NCI-H2196 treated with DMSO at 0.1 percent for 48 hours (cell line): ENCODE results near the gene MAML2.
A peak's percentile ranks its signal among the peaks of the same experiment; 100 is the strongest.

Source experiments
- DNase-seq: peaks from one replicate; lab custom pipeline; 2025; ENCODE audit not compliant: unreplicated experiment; lab: John Stamatoyannopoulos, UW

Gene MAML2

GRCh38 chr11:96318850-96319249 lies 24.1 kb downstream of the MAML2 start:
- DNase-seq, result no peak

DNA sequence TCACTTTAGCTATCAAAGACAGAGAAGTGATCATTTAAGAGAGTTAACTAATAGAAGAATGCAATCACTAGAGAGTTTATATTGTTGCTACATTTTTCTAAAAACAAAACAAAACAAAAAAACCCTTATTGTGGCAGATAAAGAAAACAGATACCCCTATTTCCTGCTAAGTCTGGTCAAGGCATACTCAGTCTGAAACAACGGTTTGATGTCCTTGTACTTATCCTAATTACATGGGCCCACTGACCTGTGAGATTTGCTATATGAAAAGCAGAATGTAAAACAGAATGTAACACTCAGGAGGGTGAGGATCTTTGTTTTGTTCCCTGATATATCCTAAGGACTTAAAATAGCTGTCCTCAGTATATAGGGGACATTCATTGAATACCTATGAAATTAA lies 24.6 kb downstream of the MAML2 start:
- DNase-seq, result no peak

- no peak for DNase-seq
These were observed 25.0 kb downstream of the MAML2 start for GRCh38 chr11:96317985-96318384.

DNA sequence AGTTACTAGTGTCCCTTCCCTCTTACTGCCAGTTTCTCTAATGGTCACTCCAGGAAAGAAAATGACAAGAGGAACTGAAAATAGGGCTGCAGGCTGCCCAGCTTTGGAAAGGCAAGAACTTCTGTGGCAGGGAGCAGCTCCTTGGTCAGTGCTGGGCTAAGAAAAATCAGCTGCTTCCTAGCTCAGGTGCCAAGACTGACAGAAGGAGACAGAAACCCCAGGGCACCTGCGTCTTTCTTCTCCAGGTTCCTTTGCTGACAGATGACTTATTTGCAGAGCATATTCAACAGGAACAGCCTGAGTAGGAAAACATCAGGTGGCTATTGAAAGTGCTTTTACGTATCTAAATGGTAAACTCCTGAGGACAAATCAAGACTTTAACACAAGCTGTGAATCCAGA lies 25.4 kb downstream of the MAML2 start:
- DNase-seq, result no peak

GRCh38 chr11:96316869-96317268 lies 26.1 kb downstream of the MAML2 start:
- DNase-seq, result no peak

- DNase-seq, result no peak
These were observed 27.5 kb downstream of the MAML2 start for GRCh38 chr11:96315476-96315875.

GRCh38 chr11:96314326-96315020 lies 28.5 kb downstream of the MAML2 start:
- no peak for DNase-seq

- no peak for DNase-seq
These were observed 29.8 kb downstream of the MAML2 start for GRCh38 chr11:96313163-96313562.

- peak; percentile 23 for DNase-seq
These were observed 31.9 kb downstream of the MAML2 start for GRCh38 chr11:96311120-96311568.

- DNase-seq, result no peak
These were observed 32.8 kb downstream of the MAML2 start for GRCh38 chr11:96310236-96310635.

- DNase-seq, result no peak
These were observed 33.4 kb downstream of the MAML2 start for GRCh38 chr11:96309643-96310017.

GRCh38 chr11:96309016-96309642 lies 33.9 kb downstream of the MAML2 start:
- no peak for DNase-seq

GRCh38 chr11:96307776-96308140 lies 35.2 kb downstream of the MAML2 start:
- no peak for DNase-seq

DNA sequence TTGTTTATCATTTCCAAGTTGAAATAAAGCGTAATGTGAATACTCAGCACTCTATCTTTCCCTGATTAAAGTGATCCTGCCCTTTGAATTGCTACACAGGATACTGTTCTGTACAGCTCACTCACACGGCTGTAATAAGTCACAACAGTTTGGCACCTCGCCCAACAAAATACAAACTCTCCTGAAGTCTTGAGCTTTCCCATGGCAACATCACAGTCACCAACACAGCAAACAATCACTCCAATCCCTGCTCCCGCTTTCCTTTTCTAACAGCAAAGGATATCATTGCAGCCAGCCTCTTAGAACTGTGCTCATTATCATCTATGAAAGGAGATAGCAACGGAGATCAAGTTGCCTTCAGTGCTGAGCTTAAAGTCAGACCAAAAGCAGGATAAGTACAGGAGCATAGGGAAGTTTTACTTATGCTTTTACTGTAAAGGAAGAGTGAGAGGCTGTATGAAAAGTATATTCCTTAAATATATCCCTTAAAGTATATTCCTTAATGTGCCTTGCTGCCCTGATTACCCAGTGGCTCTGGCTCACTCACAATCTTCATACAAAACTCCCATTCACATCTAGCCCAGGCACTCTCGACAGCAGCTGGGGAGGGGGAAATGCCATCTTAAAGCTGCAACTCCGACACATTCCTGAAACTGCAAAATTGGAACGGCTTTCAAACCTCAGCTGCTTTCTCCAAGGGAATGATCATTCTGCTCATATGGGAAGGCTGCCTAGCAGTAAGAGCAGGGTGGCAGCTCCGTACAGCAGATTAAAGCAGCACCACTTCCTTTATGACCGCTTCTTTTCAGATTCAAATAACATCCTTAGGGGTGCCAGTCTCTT lies 35.8 kb downstream of the MAML2 start:
- peak; percentile 57 for DNase-seq

DNA sequence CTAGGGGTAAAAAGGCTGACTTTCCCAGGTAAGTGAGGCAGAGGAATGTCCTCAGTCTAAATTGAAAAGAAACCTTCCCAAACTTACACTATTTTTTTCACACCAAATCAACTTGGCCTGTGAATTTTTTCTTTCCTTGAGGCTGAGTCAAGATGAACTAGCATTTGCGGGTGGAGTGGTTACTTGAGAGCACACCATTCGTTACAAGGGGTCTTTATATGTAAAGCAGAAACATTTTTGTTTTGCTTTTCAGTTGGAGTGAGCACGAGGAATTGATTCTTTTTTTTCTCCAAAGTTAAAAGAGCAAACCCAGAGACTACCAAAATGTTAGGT lies 36.4 kb downstream of the MAML2 start:
- no peak for DNase-seq

GRCh38 chr11:96306071-96306470 lies 36.9 kb downstream of the MAML2 start:
- no peak for DNase-seq

DNA sequence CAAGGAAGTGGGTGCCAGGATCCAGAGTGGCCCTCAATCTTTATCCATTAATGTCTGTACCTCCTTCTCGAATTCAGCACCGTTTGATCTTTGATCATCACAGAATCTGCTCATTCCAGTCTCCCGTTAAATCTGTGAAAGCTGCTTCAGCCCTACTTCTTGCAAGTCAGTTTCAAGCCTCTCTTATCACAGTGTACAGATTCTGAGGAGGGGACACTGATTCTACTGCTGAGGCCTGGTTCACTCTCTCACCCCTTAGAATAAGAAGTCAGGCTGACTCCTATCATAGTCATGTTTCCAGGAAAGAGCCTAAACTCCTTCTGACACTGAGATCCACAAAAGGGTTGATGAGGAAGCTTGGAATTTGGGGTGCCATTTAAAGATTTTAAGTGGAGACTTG lies 39.0 kb downstream of the MAML2 start:
- no peak for DNase-seq

DNA sequence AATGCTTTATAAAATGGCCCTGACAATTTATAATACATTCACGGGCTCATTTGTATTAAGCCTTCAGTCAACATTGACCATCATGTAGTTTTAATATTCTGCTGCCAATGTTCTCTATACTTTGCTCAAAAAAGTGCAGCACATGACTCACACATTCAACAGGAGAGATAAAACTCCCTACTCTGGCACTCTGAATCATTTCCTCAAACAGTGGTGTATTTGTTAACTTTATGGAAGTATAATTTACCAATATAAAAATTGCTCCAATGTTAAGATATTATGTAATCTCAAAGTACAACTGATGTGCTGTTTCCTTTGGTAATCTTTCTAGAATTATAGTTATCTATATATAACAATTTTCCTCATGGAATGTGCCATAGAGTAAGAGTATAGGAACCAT lies 39.9 kb downstream of the MAML2 start:
- DNase-seq, result no peak

- DNase-seq, result no peak
These were observed 41.2 kb downstream of the MAML2 start for GRCh38 chr11:96301818-96302217.

GRCh38 chr11:96299155-96299888 lies 43.7 kb downstream of the MAML2 start:
- no peak for DNase-seq

DNA sequence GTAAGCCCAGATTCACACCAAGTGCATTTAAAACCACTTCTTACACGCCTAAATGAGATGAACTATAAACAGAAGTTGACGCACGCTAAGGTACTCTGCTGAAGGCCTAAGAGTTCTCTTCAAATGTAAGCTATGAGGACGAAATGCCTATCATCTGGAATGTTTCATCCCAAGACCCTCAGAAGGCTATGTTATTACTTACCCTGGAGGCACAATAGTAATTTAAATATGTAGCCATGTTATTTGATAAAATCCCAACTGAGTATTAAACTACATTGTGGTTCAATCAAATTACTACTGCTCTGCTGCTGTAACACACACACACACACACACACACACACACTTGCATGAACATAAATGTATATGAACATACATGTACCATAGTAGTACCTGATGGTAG lies 47.6 kb downstream of the MAML2 start:
- DNase-seq, result no peak

DNA sequence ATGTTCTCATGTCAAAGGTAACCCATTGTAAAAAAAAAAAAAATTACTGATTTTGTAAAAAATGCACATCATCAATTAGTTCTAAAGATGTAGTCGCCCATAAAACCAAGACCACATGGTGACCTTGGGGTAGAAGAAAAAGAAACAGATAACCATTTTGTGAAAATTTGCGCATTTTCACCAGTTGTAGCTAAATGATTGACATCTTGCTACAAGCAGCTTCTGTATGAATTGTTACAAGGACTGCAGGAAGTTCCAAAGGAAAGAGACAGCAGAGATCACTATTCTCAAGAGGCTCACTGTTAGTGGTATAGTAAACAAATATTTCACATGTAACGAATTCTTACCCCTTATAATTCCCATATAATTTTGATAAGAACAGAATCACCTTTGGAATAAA lies 48.7 kb downstream of the MAML2 start:
- no peak for DNase-seq
